IMR-90 (cell line): ENCODE measurements around the gene HCN4. TPM values are rescaled to one million over a fixed set of nuclear protein-coding genes. Genes with fewer than 3 reads are reported as not detected.

Experiments used
- ATAC-seq: fragments of 200-7000 bp; cut with Tn5 transposase; 2 replicates; pipeline ENCODE4 v1.9.1; 2020; ENCODE audit warnings: low read depth, mild to moderate bottlenecking, moderate library complexity
- BruUV-seq: library from RNA; stranded (reverse); fragments of 400-500 nt; replicated peaks from 2 replicates; lab custom pipeline; 2021; lab: Mats Ljungman, UMichigan
- CTCF ChIA-PET: fragments of 300-600 bp; formaldehyde crosslinking; extraction: SDS; loops from one replicate; lab custom pipeline; 2021; ENCODE audit warnings: antibody characterized with exemption; lab: Yijun Ruan, JAX
- POLR2A ChIA-PET: fragments of 300-600 bp; sonication (Branson Sonifier 250); formaldehyde crosslinking; loops from one replicate; lab custom pipeline; 2022; ENCODE audit warnings: antibody characterized with exemption; ENCODE audit not compliant: unreplicated experiment; lab: Charles Lee
- DNase-seq: peaks from one replicate; pipeline ENCODE4 v3.0.0; 2013
- H2AFZ ChIP-seq: replicated peaks from 2 replicates; pipeline ENCODE3; 2013; ENCODE audit warnings: low read length, mild to moderate bottlenecking; ENCODE audit not compliant: poor library complexity
- H2AK5ac ChIP-seq: 2 replicates; pipeline ENCODE4 v1.6.1; 2013; ENCODE audit warnings: low read depth, low read length, inconsistent platforms
- H2AK9ac ChIP-seq: replicated peaks from 2 replicates; pipeline ENCODE3; 2013; ENCODE audit warnings: mild to moderate bottlenecking, low read depth, low read length, moderate library complexity; ENCODE audit not compliant: poor library complexity
- H2BK120ac ChIP-seq: 2 replicates; pipeline ENCODE4 v1.6.1; 2013; ENCODE audit warnings: low read depth, low read length, inconsistent platforms
- H2BK15ac ChIP-seq: 3 replicates; pipeline ENCODE4 v1.6.1; 2013; ENCODE audit warnings: low read depth, low read length, inconsistent platforms
- H2BK20ac ChIP-seq: 2 replicates; pipeline ENCODE4 v1.6.1; 2013; ENCODE audit warnings: low read depth, mild to moderate bottlenecking, inconsistent platforms, low read length, moderate library complexity
- H2BK5ac ChIP-seq: 2 replicates; pipeline ENCODE4 v1.6.1; 2013; ENCODE audit warnings: mild to moderate bottlenecking, low read depth, low read length, inconsistent platforms; ENCODE audit not compliant: poor library complexity, severe bottlenecking
- H3K14ac ChIP-seq: replicated peaks from 2 replicates; pipeline ENCODE4 v1.6.1; 2013; ENCODE audit warnings: low read depth, low read length, inconsistent platforms
- H3K18ac ChIP-seq: 2 replicates; pipeline ENCODE4 v1.6.1; 2013; ENCODE audit warnings: low read depth, low read length, control low read depth
- H3K23ac ChIP-seq: 2 replicates; pipeline ENCODE4 v1.6.1; 2013; ENCODE audit warnings: low read depth, low read length, inconsistent platforms
- H3K27ac ChIP-seq: 2 replicates; pipeline ENCODE4 v1.5.1; 2013; ENCODE audit warnings: mild to moderate bottlenecking, control low read depth, low read length; ENCODE audit not compliant: insufficient read depth
- H3K27me3 ChIP-seq: 2 replicates; pipeline ENCODE4 v1.6.1; 2013; ENCODE audit warnings: low read length; ENCODE audit not compliant: control insufficient read depth, insufficient read depth
- H3K36me3 ChIP-seq: 2 replicates; pipeline ENCODE4 v1.6.1; 2013; ENCODE audit warnings: low read length, mixed read lengths; ENCODE audit not compliant: control insufficient read depth, insufficient read depth
- H3K4ac ChIP-seq: 2 replicates; pipeline ENCODE4 v1.6.1; 2013; ENCODE audit warnings: low read depth, low read length, inconsistent platforms
- H3K4me1 ChIP-seq: 2 replicates; pipeline ENCODE4 v1.6.1; 2013; ENCODE audit warnings: low read length, mixed read lengths; ENCODE audit not compliant: control insufficient read depth, insufficient read depth
- H3K4me2 ChIP-seq: 2 replicates; pipeline ENCODE4 v1.6.1; 2013; ENCODE audit warnings: low read depth, mild to moderate bottlenecking, control low read depth, low read length, moderate library complexity
- H3K4me3 ChIP-seq: 2 replicates; pipeline ENCODE4 v1.5.1; 2013; ENCODE audit warnings: low read depth, mild to moderate bottlenecking, control low read depth, low read length, moderate library complexity; ENCODE audit not compliant: insufficient read depth
- H3K56ac ChIP-seq: 2 replicates; pipeline ENCODE4 v1.6.1; 2013; ENCODE audit warnings: low read length, inconsistent platforms; ENCODE audit not compliant: insufficient read depth; ENCODE audit errors: extremely low read depth
- H3K79me1 ChIP-seq, 2 experiments: 2 replicates each; pipeline ENCODE4 v1.6.1; 2013; ENCODE audit warnings: low read length in 2 of 2, inconsistent platforms in 1 of 2, low read depth in 1 of 2
- H3K9ac ChIP-seq: 2 replicates; pipeline ENCODE4 v1.6.1; 2013; ENCODE audit warnings: low read depth, low read length, control low read depth
- H3K9me1 ChIP-seq: 2 replicates; pipeline ENCODE4 v1.6.1; 2013; ENCODE audit warnings: low read length, inconsistent platforms; ENCODE audit not compliant: insufficient read depth
- H3K9me3 ChIP-seq: 2 replicates; pipeline ENCODE4 v1.6.1; 2013; ENCODE audit warnings: low read length; ENCODE audit not compliant: control insufficient read depth, insufficient read depth
- H4K20me1 ChIP-seq: 2 replicates; pipeline ENCODE4 v1.6.1; 2013; ENCODE audit warnings: low read length, inconsistent platforms; ENCODE audit not compliant: insufficient read depth
- H4K5ac ChIP-seq: 2 replicates; pipeline ENCODE4 v1.6.1; 2013; ENCODE audit warnings: mild to moderate bottlenecking, low read depth, low read length, control low read depth
- H4K8ac ChIP-seq, 2 experiments: 2 replicates each; pipeline ENCODE4 v1.6.1; 2013; ENCODE audit warnings: low read depth in 2 of 2, low read length in 2 of 2, control low read depth in 1 of 2, inconsistent platforms in 1 of 2
- H4K91ac ChIP-seq: 2 replicates; pipeline ENCODE4 v1.6.1; 2013; ENCODE audit warnings: low read depth, low read length, inconsistent platforms; ENCODE audit not compliant: insufficient read depth
- BHLHE40 ChIP-seq: fragments of 150-350 bp; IDR thresholded peaks from 2 replicates; pipeline ENCODE4 v1.6.1; 2016; ENCODE audit warnings: mild to moderate bottlenecking, low read depth, low read length
- CEBPB ChIP-seq: IDR thresholded peaks from 2 replicates; pipeline ENCODE4 v1.6.1; 2012; ENCODE audit warnings: low read depth, low read length, improper control_type of control experiment
- FOS ChIP-seq: fragments of 150-350 bp; IDR thresholded peaks from 2 replicates; pipeline ENCODE4 v1.6.1; 2016; ENCODE audit warnings: low read depth, low read length
- MAZ ChIP-seq: IDR thresholded peaks from 2 replicates; pipeline ENCODE4 v1.6.1; 2012; ENCODE audit warnings: low read depth, mild to moderate bottlenecking, low read length, improper control_type of control experiment, moderate library complexity, borderline replicate concordance
- MXI1 ChIP-seq: IDR thresholded peaks from 2 replicates; pipeline ENCODE4 v1.6.1; 2012; ENCODE audit warnings: low read depth, mild to moderate bottlenecking, low read length, moderate library complexity, borderline replicate concordance
- POLR2A ChIP-seq: IDR thresholded peaks from 2 replicates; pipeline ENCODE4 v1.6.1; 2012; ENCODE audit warnings: mild to moderate bottlenecking, low read depth, low read length
- RAD21 ChIP-seq: IDR thresholded peaks from 2 replicates; pipeline ENCODE4 v1.6.1; 2012; ENCODE audit warnings: low read length, improper control_type of control experiment
- RFX5 ChIP-seq: IDR thresholded peaks from 2 replicates; pipeline ENCODE4 v1.8.0; 2012; ENCODE audit warnings: low read depth, mild to moderate bottlenecking, low read length, moderate library complexity
- USF2 ChIP-seq: fragments of 150-350 bp; IDR thresholded peaks from 2 replicates; pipeline ENCODE4 v1.6.1; 2017; ENCODE audit warnings: mild to moderate bottlenecking, antibody characterized with exemption, low read length, low read depth
- WGBS, 2 experiments: methylation state at CpG; one replicate each; pipeline versions ENCODE4 v1.1.5 to v1.1.7; 2013; ENCODE audit warnings: missing lambda C conversion rate in 2 of 2; ENCODE audit not compliant: insufficient read length in 1 of 2; ENCODE audit errors: extremely low coverage in 2 of 2; 5-methylcytosine and 5-hydroxymethylcytosine counted together
- dilution Hi-C: fragments of 300-500 bp; cut with HindIII; formaldehyde crosslinking; loops from one replicate; pipeline ENCODE4 v1.14.3; 2018; ENCODE audit warnings: low sequenced_read_pairs; ENCODE audit not compliant: unreplicated experiment
- in situ Hi-C: fragments of 300-500 bp; cut with MboI; formaldehyde crosslinking; loops from 3 replicates; pipeline ENCODE4 v1.14.3; 2019; ENCODE audit warnings: low sequenced_read_pairs, inconsistent platforms, mixed read lengths
- intact Hi-C: fragments of 100-400 bp; cut with micrococcal nuclease; formaldehyde crosslinking; loops from 2 replicates; pipeline ENCODE4 v1.10.0; 2022
- polyA plus RNA-seq, 3 experiments: library from polyadenylated mRNA; depleted of rRNA; stranded (reverse); fragments of >200 nt; gene quantifications; 2 replicates each; pipeline ENCODE4 v1.2.3, GENCODE V29; 2012; ENCODE audit warnings: low replicate concordance in 1 of 3
- total RNA-seq: library from RNA; depleted of rRNA; stranded (reverse); fragments of >200 nt; gene quantifications from 2 replicates; pipeline ENCODE4 v1.2.3, GENCODE V29; 2012
- TF ChIP-seq, protein P1 (sequence below): conservative IDR thresholded peaks from 2 replicates; pipeline ENCODE4 v1.5.1; 2012; ENCODE audit warnings: mild to moderate bottlenecking, low read depth, low read length, improper control_type of control experiment

Gene HCN4
- total and polyA plus RNA-seq, 2 of the 4 experiments (the other 2 are of a cell fraction), result not detected

GRCh38 chr15:73328981-73329380, 39.8 kb downstream of the HCN4 start:
- Histone ChIP-seq H3K4ac (no peak overlapping the region), H2AK9ac (no peak overlapping the region), H2AFZ (no peak overlapping the region), H3K9me3 (no peaks in the 10 kb centered on the region), H3K4me2 (no peak overlapping the region), H3K23ac (no peak overlapping the region), H2BK20ac (no peak overlapping the region), H3K9ac (no peak overlapping the region), H3K4me1 (no peaks in the 10 kb centered on the region), H2BK120ac (no peak overlapping the region), H3K14ac (no peak overlapping the region), H2BK5ac (no peak overlapping the region), H4K91ac (no peak overlapping the region), H2AK5ac (no peak overlapping the region), H3K27me3 (peaks cover 36% of the 10 kb centered on the region; the same call in 1 of the 2 replicates), H2BK15ac (no peak overlapping the region), H3K9me1 (no peaks in the 10 kb centered on the region; the same call in 1 of the 2 replicates), H3K4me3 (no peak overlapping the region), H3K36me3 (no peaks in the 10 kb centered on the region), H4K5ac (no peak overlapping the region), H3K79me1 (no peaks in the 10 kb centered on the region), H3K56ac (no peak overlapping the region), H4K20me1 (no peaks in the 10 kb centered on the region), H4K8ac (no peak overlapping the region), H3K18ac (no peak overlapping the region), H3K27ac (no peak overlapping the region)
- intact Hi-C loops, result no loop called here
- no TSS peak for BruUV-seq
- ChIA-PET CTCF (no interaction called here), POLR2A (no interaction called here)
- WGBS, 2 experiments, result 65% methylated on average over 2 of the region's 10 CpGs; no CpG with 5 or more reads in 1 of the 2 experiments
- ATAC-seq, result no peak
- TF ChIP-seq USF2 (no peak), MAZ (no peak), MXI1 (no peak), RAD21 (no peak), BHLHE40 (no peak), FOS (no peak), CEBPB (no peak), POLR2A (no peak), RFX5 (no peak)
- TF ChIP-seq, protein P1, sequence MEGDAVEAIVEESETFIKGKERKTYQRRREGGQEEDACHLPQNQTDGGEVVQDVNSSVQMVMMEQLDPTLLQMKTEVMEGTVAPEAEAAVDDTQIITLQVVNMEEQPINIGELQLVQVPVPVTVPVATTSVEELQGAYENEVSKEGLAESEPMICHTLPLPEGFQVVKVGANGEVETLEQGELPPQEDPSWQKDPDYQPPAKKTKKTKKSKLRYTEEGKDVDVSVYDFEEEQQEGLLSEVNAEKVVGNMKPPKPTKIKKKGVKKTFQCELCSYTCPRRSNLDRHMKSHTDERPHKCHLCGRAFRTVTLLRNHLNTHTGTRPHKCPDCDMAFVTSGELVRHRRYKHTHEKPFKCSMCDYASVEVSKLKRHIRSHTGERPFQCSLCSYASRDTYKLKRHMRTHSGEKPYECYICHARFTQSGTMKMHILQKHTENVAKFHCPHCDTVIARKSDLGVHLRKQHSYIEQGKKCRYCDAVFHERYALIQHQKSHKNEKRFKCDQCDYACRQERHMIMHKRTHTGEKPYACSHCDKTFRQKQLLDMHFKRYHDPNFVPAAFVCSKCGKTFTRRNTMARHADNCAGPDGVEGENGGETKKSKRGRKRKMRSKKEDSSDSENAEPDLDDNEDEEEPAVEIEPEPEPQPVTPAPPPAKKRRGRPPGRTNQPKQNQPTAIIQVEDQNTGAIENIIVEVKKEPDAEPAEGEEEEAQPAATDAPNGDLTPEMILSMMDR, result no peak
- in situ Hi-C loops, result no loop called here
- dilution Hi-C loops, result no loop called here
- no peak for DNase-seq
